Pancreas (tissue), 10 donors: ENCODE data around the gene LRFN4. TPM values are rescaled to one million over a fixed set of nuclear protein-coding genes. Genes with fewer than 3 reads are reported as not detected.

ENCODE experiments used
- ATAC-seq, 4 donors: fragments of 200-7000 bp; cut with Tn5 transposase; one replicate each; pipeline versions ENCODE4 v1.8.0 to v1.9.1; 2020; ENCODE audit warnings: mild to moderate bottlenecking in 4 of 4, moderate library complexity in 4 of 4
- DNase-seq, 6 donors: peaks; one replicate each; pipeline ENCODE4 v3.0.0-alpha.2; 2020
- FAIRE-seq: peaks from 2 replicates; lab custom pipeline; 2012; peaks lifted over from hg19 to GRCh38; lab: Jason Lieb, UNC
- H3K27ac ChIP-seq, 4 donors: fragments of 200-600 bp; sonication (generic); 1 replicate in 3 of 4; 2 replicates in 1 of 4; pipeline versions ENCODE4 v1.5.0 to v1.8.0; 2020
- H3K27me3 ChIP-seq, 4 donors: fragments of 200-600 bp; one replicate each; pipeline ENCODE4 v1.8.0; 2021
- H3K36me3 ChIP-seq, 3 donors: fragments of 200-600 bp; sonication (generic) in 1 of 3; one replicate each; pipeline versions ENCODE4 v1.5.0 to v1.8.0; 2020 to 2021
- H3K4me1 ChIP-seq, 3 donors: fragments of 200-600 bp; one replicate each; pipeline ENCODE4 v1.8.0; 2021
- H3K4me3 ChIP-seq, 4 donors: fragments of 200-600 bp; sonication (generic) in 2 of 4; one replicate each; pipeline versions ENCODE4 v1.5.0 to v1.8.0; 2020 to 2021
- H3K9me3 ChIP-seq, 4 donors: fragments of 200-600 bp; one replicate each; pipeline ENCODE4 v1.8.0; 2021
- WGBS, 2 donors: extraction: QIAGEN DNeasy Blood & Tissue Kit; methylation state at CpG; one replicate each; pipeline ENCODE4 v1.1.7; 2013; 5-methylcytosine and 5-hydroxymethylcytosine counted together
- intact Hi-C, 3 donors: fragments of 100-400 bp; cut with DNase I; formaldehyde crosslinking; loops; one replicate each; pipeline versions ENCODE4 v1.11.1 to v1.14.2; 2022
- polyA plus RNA-seq, 2 donors: library from polyadenylated mRNA; stranded (reverse); fragments of 200-250 nt; gene quantifications; one replicate each; pipeline ENCODE4 v1.2.3, GENCODE V29; 2013
- total RNA-seq, 6 donors: library from RNA; stranded (reverse); fragmentation: NEBNext Ultra II Directional in 4 of 6; extraction: Animal tissue kit (Norgen Biotek cat#: 25700) in 4 of 6; gene quantifications; one replicate each; pipeline versions ENCODE4 v1.2.1 to v1.2.4, GENCODE V29; 2021 to 2023
- TF ChIP-seq, protein P1 (sequence below), 4 donors: fragments of 200-600 bp; sonication (generic) in 3 of 4; IDR thresholded peaks; one replicate each; pipeline versions ENCODE4 v1.5.0 to v1.8.0; 2021; ENCODE audit warnings: antibody characterized with exemption in 4 of 4
- donor health status: healthy with polysubstance abuse.
- donor health status: DM: no; HTN: no; CAD: no; lungs with moderate emphysema.
- donor health status: DM: no; HTN: no; CAD: no.
- donor health status: control.
- donor health status: control.
- donor health status: Bipolar disorder and iron deficiency.
- donor health status: DM: yes; HTN: yes; CAD: no.
- donor health status: DM: no; HTN: no; CAD: no.
- donor health status: DM: no; HTN: no; CAD: no.
- donor health status: DM: yes; HTN: yes; CAD: no.

LRFN4 gene
- total and polyA plus RNA-seq, 8 donors: 0.51 to 7.8 (median 2.8) TPM

DNA sequence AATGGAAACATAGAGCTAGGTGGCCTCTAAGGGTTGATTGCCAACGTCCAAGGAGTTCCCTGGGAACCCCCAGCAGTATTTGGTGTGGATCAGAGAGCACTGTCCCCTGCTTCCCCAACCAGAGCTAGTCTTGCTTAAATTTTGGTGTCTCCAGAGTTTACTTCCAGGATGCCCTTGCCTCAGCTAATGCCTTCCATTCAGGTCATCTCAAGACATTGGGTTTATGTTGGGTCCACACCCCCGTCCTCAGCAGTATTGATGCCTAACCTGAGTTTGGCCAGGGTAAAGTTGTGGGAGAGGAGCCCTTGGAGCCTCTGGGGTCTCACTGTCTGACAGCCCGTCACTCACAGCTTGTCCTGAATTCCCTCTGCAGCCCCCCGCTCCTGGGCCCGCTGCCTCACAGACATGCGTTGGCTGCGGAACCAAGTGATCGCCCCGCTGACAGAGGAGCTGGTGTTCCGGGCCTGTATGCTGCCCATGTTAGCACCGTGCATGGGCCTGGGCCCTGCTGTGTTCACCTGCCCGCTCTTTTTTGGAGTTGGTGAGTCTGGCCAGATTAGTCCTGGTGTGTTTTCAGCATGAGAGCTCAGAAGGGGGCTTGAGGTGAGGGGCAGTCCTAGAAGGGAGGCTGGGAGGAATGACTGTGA is 12.2 kb upstream of the LRFN4 start:
- no peak for FAIRE-seq
- Histone ChIP-seq H3K27ac (no peak overlapping the region), H3K9me3 (no peaks in the 10 kb centered on the region), H3K36me3 (peaks cover 0 to 10% (median 0%) of the 10 kb centered on the region in 3 donors), H3K4me1 (peaks cover 7 to 18% (median 13%) of the 10 kb centered on the region in 3 donors), H3K27me3 (no peaks in the 10 kb centered on the region), H3K4me3 (peak overlapping the region in 2 of 4 donors; percentile 80 to 99)
- no peak for ATAC-seq
- TF ChIP-seq, protein P1, sequence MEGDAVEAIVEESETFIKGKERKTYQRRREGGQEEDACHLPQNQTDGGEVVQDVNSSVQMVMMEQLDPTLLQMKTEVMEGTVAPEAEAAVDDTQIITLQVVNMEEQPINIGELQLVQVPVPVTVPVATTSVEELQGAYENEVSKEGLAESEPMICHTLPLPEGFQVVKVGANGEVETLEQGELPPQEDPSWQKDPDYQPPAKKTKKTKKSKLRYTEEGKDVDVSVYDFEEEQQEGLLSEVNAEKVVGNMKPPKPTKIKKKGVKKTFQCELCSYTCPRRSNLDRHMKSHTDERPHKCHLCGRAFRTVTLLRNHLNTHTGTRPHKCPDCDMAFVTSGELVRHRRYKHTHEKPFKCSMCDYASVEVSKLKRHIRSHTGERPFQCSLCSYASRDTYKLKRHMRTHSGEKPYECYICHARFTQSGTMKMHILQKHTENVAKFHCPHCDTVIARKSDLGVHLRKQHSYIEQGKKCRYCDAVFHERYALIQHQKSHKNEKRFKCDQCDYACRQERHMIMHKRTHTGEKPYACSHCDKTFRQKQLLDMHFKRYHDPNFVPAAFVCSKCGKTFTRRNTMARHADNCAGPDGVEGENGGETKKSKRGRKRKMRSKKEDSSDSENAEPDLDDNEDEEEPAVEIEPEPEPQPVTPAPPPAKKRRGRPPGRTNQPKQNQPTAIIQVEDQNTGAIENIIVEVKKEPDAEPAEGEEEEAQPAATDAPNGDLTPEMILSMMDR (IDR thresholded peaks at IDR 0.05): no peak
- DNase-seq: peak in 3 of 6 donors; percentile 23 to 68 (median 33)
- intact Hi-C loops: loop anchor here in 1 of 3 donors (5.0 kb wide), 1 partner anchor 152 kb away; no protein-coding TSS in a partner anchor
- 83 to 88% methylated on average over 12 of the region's 12 CpGs for WGBS, 2 donors

GRCh38 chr11:66845143-66845875 is 11.6 kb upstream of the LRFN4 start:
- TF ChIP-seq, protein P1 (IDR thresholded peaks at IDR 0.05): no peak
- H3K4me1 ChIP-seq: peaks cover 7 to 18% (median 13%) of the 10 kb centered on the region in 3 donors
- WGBS, 2 donors: 84 to 87% methylated on average over 15 of the region's 15 CpGs
- H3K36me3 ChIP-seq: peaks cover 0 to 7% (median 0%) of the 10 kb centered on the region in 3 donors
- H3K27me3 ChIP-seq: no peaks in the 10 kb centered on the region
- ATAC-seq: no peak
- peak in 1 of 6 donors; percentile 33 for DNase-seq
- H3K4me3 ChIP-seq: no peak overlapping the region
- FAIRE-seq: no peak
- H3K9me3 ChIP-seq: no peaks in the 10 kb centered on the region
- intact Hi-C loops: no loop called here
- no peak overlapping the region for H3K27ac ChIP-seq

DNA sequence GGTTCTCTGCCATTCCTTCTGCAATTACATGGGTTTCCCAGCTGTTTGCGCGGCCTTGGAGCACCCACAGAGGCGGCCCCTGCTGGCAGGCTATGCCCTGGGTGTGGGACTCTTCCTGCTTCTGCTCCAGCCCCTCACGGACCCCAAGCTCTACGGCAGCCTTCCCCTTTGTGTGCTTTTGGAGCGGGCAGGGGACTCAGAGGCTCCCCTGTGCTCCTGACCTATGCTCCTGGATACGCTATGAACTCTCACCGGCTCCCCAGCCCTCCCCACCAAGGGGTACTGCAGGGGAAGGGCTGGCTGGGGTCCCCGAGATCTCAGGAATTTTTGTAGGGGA is 11.0 kb upstream of the LRFN4 start:
- Histone ChIP-seq H3K9me3 (no peaks in the 10 kb centered on the region), H3K27me3 (no peaks in the 10 kb centered on the region), H3K4me1 (peaks cover 7 to 18% (median 13%) of the 10 kb centered on the region in 3 donors), H3K4me3 (no peak overlapping the region), H3K36me3 (peaks cover 0 to 7% (median 0%) of the 10 kb centered on the region in 3 donors), H3K27ac (no peak overlapping the region)
- 85 to 87% methylated on average over 9 of the region's 9 CpGs for WGBS, 2 donors
- FAIRE-seq (no peak), DNase-seq (peak in 1 of 6 donors; percentile 20), ATAC-seq (no peak)
- intact Hi-C loops: no loop called here
- TF ChIP-seq, protein P1 (IDR thresholded peaks at IDR 0.05): no peak

- DNase-seq: peak in 3 of 6 donors; percentile 12 to 65 (median 20)
- FAIRE-seq: no peak
- no peaks in the 10 kb centered on the region for H3K27me3 ChIP-seq
- intact Hi-C loops: no loop called here
- no peak overlapping the region for H3K4me3 ChIP-seq
- peaks cover 6 to 18% (median 11%) of the 10 kb centered on the region in 3 donors for H3K4me1 ChIP-seq
- no peak for ATAC-seq
- TF ChIP-seq, protein P1 (IDR thresholded peaks at IDR 0.05): no peak
- H3K36me3 ChIP-seq: peaks cover 0 to 7% (median 0%) of the 10 kb centered on the region in 3 donors
- 94 to 98% methylated on average over 4 of the region's 4 CpGs for WGBS, 2 donors
- H3K27ac ChIP-seq: no peak overlapping the region
- no peaks in the 10 kb centered on the region for H3K9me3 ChIP-seq
Measured at GRCh38 chr11:66846671-66847091, 10.2 kb upstream of the LRFN4 start.
